Measurements from ENCODE around the gene RNF4. TPM values are rescaled to one million over a fixed set of nuclear protein-coding genes. Genes with fewer than 3 reads are reported as not detected.

Gene RNF4
- total RNA-seq, 1 donor from 2014 or later, result 29.6 TPM

- no peak for DNase-seq
These were observed 31.3 kb upstream of the RNF4 start for GRCh38 chr4:2437475-2438215.

GRCh38 chr4:2438822-2439718 lies 29.8 kb upstream of the RNF4 start:
- DNase-seq, result no peak

- no peak for DNase-seq
These were observed 27.3 kb upstream of the RNF4 start for GRCh38 chr4:2441393-2442174.

- DNase-seq, result no peak
These were observed 26.5 kb upstream of the RNF4 start for GRCh38 chr4:2442175-2442993.

- no peak for DNase-seq
These were observed 25.7 kb upstream of the RNF4 start for GRCh38 chr4:2443061-2443730.

- no peak for DNase-seq
These were observed 24.8 kb upstream of the RNF4 start for GRCh38 chr4:2443956-2444740.

GRCh38 chr4:2445130-2445529 lies 23.8 kb upstream of the RNF4 start:
- DNase-seq, result no peak

GRCh38 chr4:2445571-2445970 lies 23.3 kb upstream of the RNF4 start:
- no peak for DNase-seq

GRCh38 chr4:2446656-2447564 lies 22.0 kb upstream of the RNF4 start:
- DNase-seq, result no peak

- DNase-seq, result no peak
These were observed 20.3 kb upstream of the RNF4 start for GRCh38 chr4:2448589-2448988.

- no peak for DNase-seq
These were observed 19.9 kb upstream of the RNF4 start for GRCh38 chr4:2449051-2449450.

GRCh38 chr4:2449511-2450392 lies 19.2 kb upstream of the RNF4 start:
- no peak for DNase-seq

GRCh38 chr4:2450394-2451035 lies 18.4 kb upstream of the RNF4 start:
- no peak for DNase-seq

GRCh38 chr4:2451036-2451520 lies 17.8 kb upstream of the RNF4 start:
- no peak for DNase-seq

GRCh38 chr4:2451821-2452785 lies 16.8 kb upstream of the RNF4 start:
- no peak for DNase-seq
